ENCODE measurements around the gene YJEFN3.
A peak's percentile ranks its signal among the peaks of the same experiment; 100 is the strongest.

The YJEFN3 gene

DNA sequence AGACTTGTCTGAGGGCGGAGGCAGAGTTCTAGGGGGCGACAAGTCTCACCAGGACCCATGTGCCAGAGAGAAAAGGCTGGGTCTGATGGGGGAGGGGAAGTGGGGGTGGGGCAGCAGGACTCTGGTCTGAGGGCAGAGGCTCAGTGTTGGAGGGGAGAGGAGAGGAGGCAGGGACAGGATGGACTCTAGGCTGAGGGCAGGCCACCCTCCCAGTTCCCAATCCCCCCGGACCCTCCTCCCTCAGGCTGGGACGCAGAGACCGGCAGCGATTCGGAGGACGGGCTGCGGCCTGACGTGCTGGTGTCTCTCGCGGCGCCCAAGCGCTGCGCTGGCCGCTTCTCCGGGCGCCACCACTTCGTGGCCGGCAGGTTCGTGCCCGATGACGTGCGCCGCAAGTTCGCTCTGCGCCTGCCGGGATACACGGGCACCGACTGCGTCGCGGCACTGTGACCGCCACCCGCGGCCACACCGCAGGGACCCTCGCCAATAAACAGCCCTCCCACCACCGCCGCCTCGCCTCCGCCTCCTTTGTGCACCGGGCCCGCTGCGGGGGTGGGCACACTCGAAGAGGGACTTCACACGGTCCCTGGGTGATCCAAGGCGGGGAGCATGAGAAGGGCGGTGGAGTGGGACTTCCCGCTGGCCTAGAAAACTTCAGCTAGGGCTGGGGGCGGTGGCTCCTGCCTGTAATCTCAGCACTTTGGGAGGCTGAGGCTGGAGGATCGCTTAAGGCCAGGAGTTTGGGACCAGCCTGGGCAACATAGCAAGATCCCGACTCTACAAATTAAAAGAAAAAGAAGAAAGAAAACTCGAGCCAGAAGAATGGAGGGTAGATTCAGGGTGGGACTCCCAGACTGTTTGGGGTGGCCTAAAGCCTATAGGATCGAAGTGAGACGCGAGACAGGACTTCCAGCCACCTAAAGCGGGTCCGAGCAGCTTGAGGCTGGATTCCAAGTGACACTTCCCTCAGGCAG is 8.7 kb downstream of the YJEFN3 start:
- no peak overlapping the region for H3K9ac ChIP-seq (ENCODE audit: low read length)
- H3K4me3 ChIP-seq (ENCODE audit: low read length), result no peak overlapping the region
- H3K9me3 ChIP-seq (ENCODE audit: control insufficient read depth, low read length), result no peaks in the 10 kb centered on the region
- peaks cover 11% of the 10 kb centered on the region for H3K4me1 ChIP-seq (ENCODE audit: control insufficient read depth, insufficient read depth, low read length)
- peaks cover 26% of the 10 kb centered on the region for H3K27me3 ChIP-seq (replicated peaks; ENCODE audit: control insufficient read depth, insufficient read depth, low read length)
- H3K36me3 ChIP-seq (ENCODE audit: control insufficient read depth, insufficient read depth, low read length, severe bottlenecking), result no peaks in the 10 kb centered on the region
- DNase-seq (ENCODE audit: low read depth), result no peak

DNA sequence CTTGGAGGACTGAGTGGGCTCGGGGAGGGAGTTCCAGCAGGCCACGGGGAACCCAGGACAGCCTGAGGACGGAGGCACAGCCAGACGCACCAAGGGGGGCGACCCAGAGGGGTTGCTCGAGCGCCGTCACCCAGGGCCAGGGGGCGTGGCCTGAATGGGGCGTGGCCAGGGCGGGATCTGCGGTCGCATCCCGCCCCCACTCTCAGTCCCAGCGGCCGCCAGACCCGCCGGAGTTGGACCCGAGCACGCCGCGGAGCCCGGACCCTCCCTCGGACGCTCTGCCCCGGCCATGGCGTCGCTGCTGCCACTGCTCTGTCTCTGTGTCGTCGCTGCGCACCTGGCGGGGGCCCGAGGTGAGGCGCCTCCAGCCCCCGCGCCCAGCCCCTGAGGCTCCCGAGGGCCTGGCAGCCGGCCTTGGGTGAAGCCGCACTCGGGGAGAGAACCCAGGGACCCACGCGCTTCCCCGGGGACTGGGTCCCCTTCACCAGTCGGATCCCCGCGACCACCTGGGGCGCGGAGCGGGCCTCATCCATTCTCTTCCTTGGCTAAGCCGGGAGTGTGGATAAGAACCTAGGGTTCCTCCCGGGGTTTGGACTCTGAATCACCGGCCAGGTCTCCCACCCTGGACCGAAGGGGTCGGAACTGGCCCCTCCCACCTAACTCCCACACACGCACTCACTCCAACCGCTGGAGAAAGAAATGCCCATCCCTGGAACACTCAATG is 9.5 kb downstream of the YJEFN3 start, which contains the start of gene CILP2:
Gene CILP2, plus strand, starts transcription at position 205 of the 724 bp plus-strand sequence. Its CDS starts 85 bp downstream, at position 290.
- DNase-seq (ENCODE audit: low read depth), result peak; percentile 20
- no peak within 1 kb of the TSS for H3K9ac ChIP-seq (ENCODE audit: low read length)
- no peaks in the 10 kb centered on the region for H3K36me3 ChIP-seq (ENCODE audit: control insufficient read depth, insufficient read depth, low read length, severe bottlenecking)
- H3K4me1 ChIP-seq (ENCODE audit: control insufficient read depth, insufficient read depth, low read length), result peaks cover 11% of the 10 kb centered on the region
- H3K9me3 ChIP-seq (ENCODE audit: control insufficient read depth, low read length), result no peaks in the 10 kb centered on the region
- H3K4me3 ChIP-seq (ENCODE audit: low read length), result no peak within 1 kb of the TSS
- peaks cover 30% of the 10 kb centered on the region for H3K27me3 ChIP-seq (replicated peaks; ENCODE audit: control insufficient read depth, insufficient read depth, low read length)

DNA sequence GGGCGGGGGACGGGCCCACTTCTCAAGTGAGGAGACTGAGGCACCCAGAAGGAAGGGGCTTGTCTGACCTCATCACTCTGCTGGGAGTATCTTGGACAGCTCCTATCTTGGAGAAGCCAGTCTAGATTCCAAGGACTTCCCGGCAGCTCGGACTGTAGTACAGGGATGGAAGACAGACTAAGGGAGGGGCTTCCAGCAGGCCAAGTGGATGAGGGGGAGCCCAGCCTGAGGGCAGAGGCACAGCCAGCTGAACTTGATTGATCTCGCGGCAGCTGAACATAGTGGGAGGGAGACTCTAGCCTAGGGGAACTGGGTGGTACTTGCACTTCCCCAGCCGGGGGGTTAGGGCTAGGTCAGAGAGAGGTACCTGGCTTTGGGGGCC is 10.1 kb downstream of the YJEFN3 start:
- peaks cover 11% of the 10 kb centered on the region for H3K4me1 ChIP-seq (ENCODE audit: control insufficient read depth, insufficient read depth, low read length)
- no peak for DNase-seq (ENCODE audit: low read depth)
- no peak overlapping the region for H3K4me3 ChIP-seq (ENCODE audit: low read length)

DNA sequence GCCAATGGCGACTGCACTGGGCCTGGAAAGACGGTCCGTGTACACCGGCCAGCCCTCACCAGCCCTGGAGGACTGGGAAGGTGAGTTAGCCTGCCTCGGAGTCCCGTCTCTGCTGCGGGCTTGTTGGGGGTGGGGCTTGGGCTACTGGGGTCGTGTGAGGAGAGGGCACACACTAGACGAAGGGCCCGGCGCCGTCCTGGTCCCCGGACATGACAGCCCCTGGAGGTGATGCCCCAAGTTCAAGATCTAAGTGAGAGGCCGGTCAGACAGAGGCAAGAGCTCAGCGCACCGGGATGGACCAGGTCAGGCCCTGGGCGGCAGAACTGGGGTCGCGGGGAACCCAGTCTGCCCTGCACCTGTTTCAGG is 11.0 kb downstream of the YJEFN3 start:
- H3K4me3 ChIP-seq (ENCODE audit: low read length), result no peak overlapping the region
- DNase-seq (ENCODE audit: low read depth), result no peak

More for the DNA sequence above, 10.1 kb downstream of the YJEFN3 start:
- Histone ChIP-seq H3K27me3 (replicated peaks; ENCODE audit: control insufficient read depth, insufficient read depth, low read length) (peaks cover 30% of the 10 kb centered on the region), H3K36me3 (ENCODE audit: control insufficient read depth, insufficient read depth, low read length, severe bottlenecking) (no peaks in the 10 kb centered on the region), H3K9ac (ENCODE audit: low read length) (no peak overlapping the region), H3K9me3 (ENCODE audit: control insufficient read depth, low read length) (no peaks in the 10 kb centered on the region)

DNA sequence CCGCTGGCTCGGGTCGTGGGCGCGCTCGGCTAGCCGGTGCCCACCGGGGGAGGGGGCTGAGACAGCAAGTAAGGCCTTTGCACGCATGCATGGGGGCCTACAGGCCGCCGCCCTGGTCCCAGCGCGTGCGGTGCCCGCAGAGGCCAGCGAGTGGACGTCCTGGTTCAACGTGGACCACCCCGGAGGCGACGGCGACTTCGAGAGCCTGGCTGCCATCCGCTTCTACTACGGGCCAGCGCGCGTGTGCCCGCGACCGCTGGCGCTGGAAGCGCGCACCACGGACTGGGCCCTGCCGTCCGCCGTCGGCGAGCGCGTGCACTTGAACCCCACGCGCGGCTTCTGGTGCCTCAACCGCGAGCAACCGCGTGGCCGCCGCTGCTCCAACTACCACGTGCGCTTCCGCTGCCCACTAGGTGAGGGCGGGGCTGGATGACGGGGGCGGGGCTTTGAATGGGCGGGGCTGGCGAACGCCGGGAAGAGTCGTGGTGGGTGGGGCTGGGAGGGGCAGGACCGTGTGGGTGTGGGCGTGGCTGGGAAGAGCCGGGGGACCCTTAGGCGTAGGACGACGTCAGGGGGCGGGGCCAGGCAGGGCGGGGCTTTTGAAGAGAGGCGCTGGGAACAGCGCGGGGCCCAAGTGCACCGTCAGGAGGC is 11.5 kb downstream of the YJEFN3 start:
- peaks cover 30% of the 10 kb centered on the region for H3K27me3 ChIP-seq (replicated peaks; ENCODE audit: control insufficient read depth, insufficient read depth, low read length)
- no peak overlapping the region for H3K9ac ChIP-seq (ENCODE audit: low read length)
- H3K4me3 ChIP-seq (ENCODE audit: low read length), result no peak overlapping the region
- H3K36me3 ChIP-seq (ENCODE audit: control insufficient read depth, insufficient read depth, low read length, severe bottlenecking), result no peaks in the 10 kb centered on the region
- H3K4me1 ChIP-seq (ENCODE audit: control insufficient read depth, insufficient read depth, low read length), result peaks cover 11% of the 10 kb centered on the region
- peak; percentile 56 for DNase-seq (ENCODE audit: low read depth)
- H3K9me3 ChIP-seq (ENCODE audit: control insufficient read depth, low read length), result no peaks in the 10 kb centered on the region

More for the DNA sequence above, 11.0 kb downstream of the YJEFN3 start:
- Histone ChIP-seq H3K36me3 (ENCODE audit: control insufficient read depth, insufficient read depth, low read length, severe bottlenecking) (no peaks in the 10 kb centered on the region), H3K27me3 (replicated peaks; ENCODE audit: control insufficient read depth, insufficient read depth, low read length) (peaks cover 30% of the 10 kb centered on the region), H3K4me1 (ENCODE audit: control insufficient read depth, insufficient read depth, low read length) (peaks cover 11% of the 10 kb centered on the region), H3K9me3 (ENCODE audit: control insufficient read depth, low read length) (no peaks in the 10 kb centered on the region), H3K9ac (ENCODE audit: low read length) (no peak overlapping the region)

DNA sequence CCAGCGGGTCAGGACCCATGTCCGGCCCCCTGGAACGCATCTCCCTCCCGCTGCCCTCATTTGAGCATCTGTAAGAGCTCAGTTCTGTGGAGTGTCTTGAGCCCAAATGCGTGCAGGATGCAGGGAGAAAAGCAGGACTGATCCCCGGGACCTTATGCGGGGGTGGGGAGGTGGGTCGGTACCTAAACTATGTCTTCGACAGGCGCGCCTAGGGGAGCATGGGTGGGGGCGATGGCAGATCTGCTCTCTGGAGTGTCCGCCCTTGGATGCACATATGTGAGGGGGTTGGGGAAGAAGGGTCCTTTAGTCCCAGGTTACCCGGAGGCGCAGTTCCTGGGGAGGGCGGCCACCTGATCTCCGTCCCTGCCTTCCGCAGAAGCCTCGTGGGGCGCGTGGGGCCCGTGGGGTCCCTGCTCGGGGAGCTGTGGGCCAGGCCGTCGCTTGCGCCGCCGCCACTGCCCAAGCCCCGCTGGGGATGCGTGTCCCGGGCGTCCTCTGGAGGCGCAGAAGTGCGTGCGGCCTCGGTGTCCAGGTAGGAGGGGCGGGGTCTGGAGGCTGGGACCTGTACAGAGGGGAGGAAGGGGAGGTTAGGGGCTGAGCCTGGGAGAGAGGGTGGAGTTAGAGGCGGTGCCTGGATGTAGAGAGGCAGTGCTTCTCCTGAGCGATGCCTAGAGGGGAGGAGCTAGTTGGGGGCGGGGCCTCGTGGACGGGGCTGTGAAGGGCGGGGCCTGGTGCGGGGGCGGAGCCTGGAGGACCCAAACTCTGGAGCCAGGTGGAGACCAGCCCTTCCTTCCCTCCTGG is 12.2 kb downstream of the YJEFN3 start:
- Histone ChIP-seq H3K4me1 (ENCODE audit: control insufficient read depth, insufficient read depth, low read length) (peaks cover 11% of the 10 kb centered on the region), H3K9ac (ENCODE audit: low read length) (no peak overlapping the region), H3K4me3 (ENCODE audit: low read length) (no peak overlapping the region), H3K36me3 (ENCODE audit: control insufficient read depth, insufficient read depth, low read length, severe bottlenecking) (no peaks in the 10 kb centered on the region), H3K9me3 (ENCODE audit: control insufficient read depth, low read length) (no peaks in the 10 kb centered on the region), H3K27me3 (replicated peaks; ENCODE audit: control insufficient read depth, insufficient read depth, low read length) (peaks cover 30% of the 10 kb centered on the region)
- DNase-seq (ENCODE audit: low read depth), result peak; percentile 58

DNA sequence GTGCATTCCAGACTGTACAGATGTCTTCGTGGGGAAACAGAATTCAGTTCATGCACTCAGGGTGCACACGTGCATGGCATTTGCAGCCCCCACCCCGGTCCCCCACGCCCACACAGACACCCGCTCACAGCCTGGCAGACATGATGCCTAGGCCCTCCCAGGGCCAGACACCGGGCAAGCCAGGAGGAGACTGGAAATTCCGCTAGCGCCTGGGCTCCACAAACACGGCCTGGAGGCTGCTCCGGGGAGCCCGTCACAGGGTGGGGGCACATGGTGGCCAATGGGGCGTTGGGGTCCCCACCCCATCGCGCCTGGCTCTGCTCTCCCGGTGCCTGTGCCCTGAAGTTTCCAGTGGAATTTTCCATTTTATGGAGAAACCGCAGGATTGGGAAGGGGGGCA is 12.9 kb downstream of the YJEFN3 start:
- no peak overlapping the region for H3K9ac ChIP-seq (ENCODE audit: low read length)
- H3K4me3 ChIP-seq (ENCODE audit: low read length), result no peak overlapping the region

DNA sequence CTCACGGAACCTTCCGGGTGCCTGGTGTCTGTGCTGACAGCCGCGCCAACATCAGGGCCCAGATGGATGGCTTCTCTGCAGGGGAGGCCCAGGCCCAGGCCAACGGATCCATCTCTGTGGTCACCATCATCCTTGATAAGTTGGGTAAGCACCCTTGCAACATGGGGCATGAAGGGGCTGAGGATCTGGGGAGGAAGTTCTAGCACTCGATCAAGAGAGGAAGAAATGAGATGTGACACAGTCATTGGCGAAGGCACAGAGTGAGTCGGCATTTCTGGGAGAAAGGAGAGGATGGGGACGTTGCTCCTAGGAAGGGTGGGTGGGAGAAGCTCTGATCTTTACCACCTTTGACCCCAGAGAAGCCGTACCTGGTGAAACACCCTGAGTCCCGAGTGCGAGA is 13.8 kb downstream of the YJEFN3 start:
- Histone ChIP-seq H3K9ac (ENCODE audit: low read length) (no peak overlapping the region), H3K9me3 (ENCODE audit: control insufficient read depth, low read length) (no peaks in the 10 kb centered on the region), H3K27me3 (replicated peaks; ENCODE audit: control insufficient read depth, insufficient read depth, low read length) (peaks cover 36% of the 10 kb centered on the region), H3K4me1 (ENCODE audit: control insufficient read depth, insufficient read depth, low read length) (peaks cover 14% of the 10 kb centered on the region), H3K36me3 (ENCODE audit: control insufficient read depth, insufficient read depth, low read length, severe bottlenecking) (no peaks in the 10 kb centered on the region), H3K4me3 (ENCODE audit: low read length) (no peak overlapping the region)
- DNase-seq (ENCODE audit: low read depth), result no peak

More for the DNA sequence above, 12.9 kb downstream of the YJEFN3 start:
- Histone ChIP-seq H3K27me3 (replicated peaks; ENCODE audit: control insufficient read depth, insufficient read depth, low read length) (peaks cover 30% of the 10 kb centered on the region), H3K36me3 (ENCODE audit: control insufficient read depth, insufficient read depth, low read length, severe bottlenecking) (no peaks in the 10 kb centered on the region), H3K9me3 (ENCODE audit: control insufficient read depth, low read length) (no peaks in the 10 kb centered on the region), H3K4me1 (ENCODE audit: control insufficient read depth, insufficient read depth, low read length) (peaks cover 14% of the 10 kb centered on the region)
- DNase-seq (ENCODE audit: low read depth), result no peak

DNA sequence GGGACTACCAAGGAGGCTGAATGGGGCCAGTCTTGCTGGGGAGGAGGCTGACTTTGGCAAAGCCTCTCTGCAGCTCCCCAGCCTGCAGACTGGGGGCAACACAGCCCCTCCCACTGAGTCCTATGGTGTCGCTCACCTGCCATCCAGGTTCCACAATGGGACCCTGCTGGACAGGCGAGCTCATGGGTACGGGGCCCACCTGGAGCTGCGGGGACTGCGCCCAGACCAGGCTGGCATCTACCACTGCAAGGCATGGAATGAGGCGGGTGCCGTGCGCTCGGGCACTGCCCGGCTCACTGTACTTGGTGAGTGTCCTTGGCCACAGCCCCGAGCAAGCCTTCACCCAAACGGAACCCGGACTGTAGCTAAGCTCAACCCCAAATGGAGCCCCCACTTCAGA is 14.4 kb downstream of the YJEFN3 start:
- no peaks in the 10 kb centered on the region for H3K36me3 ChIP-seq (ENCODE audit: control insufficient read depth, insufficient read depth, low read length, severe bottlenecking)
- H3K4me1 ChIP-seq (ENCODE audit: control insufficient read depth, insufficient read depth, low read length), result peaks cover 12% of the 10 kb centered on the region
- H3K27me3 ChIP-seq (replicated peaks; ENCODE audit: control insufficient read depth, insufficient read depth, low read length), result peaks cover 34% of the 10 kb centered on the region
- no peak overlapping the region for H3K9ac ChIP-seq (ENCODE audit: low read length)
- no peak overlapping the region for H3K4me3 ChIP-seq (ENCODE audit: low read length)
- H3K9me3 ChIP-seq (ENCODE audit: control insufficient read depth, low read length), result no peaks in the 10 kb centered on the region
- no peak for DNase-seq (ENCODE audit: low read depth)

DNA sequence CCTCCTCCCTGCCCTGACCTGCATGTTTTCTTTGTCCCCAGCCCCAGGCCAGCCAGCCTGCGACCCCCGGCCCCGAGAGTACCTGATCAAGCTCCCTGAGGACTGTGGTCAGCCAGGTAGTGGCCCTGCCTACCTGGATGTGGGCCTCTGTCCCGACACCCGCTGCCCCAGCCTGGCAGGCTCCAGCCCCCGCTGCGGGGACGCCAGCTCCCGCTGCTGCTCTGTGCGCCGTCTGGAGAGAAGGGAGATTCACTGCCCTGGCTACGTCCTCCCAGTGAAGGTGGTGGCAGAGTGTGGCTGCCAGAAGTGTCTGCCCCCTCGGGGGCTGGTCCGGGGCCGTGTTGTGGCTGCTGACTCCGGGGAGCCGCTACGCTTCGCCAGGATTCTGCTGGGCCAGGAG is 14.9 kb downstream of the YJEFN3 start:
- H3K9ac ChIP-seq (ENCODE audit: low read length), result no peak overlapping the region
- no peak for DNase-seq (ENCODE audit: low read depth)
- H3K36me3 ChIP-seq (ENCODE audit: control insufficient read depth, insufficient read depth, low read length, severe bottlenecking), result no peaks in the 10 kb centered on the region
- H3K4me1 ChIP-seq (ENCODE audit: control insufficient read depth, insufficient read depth, low read length), result peaks cover 6% of the 10 kb centered on the region
- H3K27me3 ChIP-seq (replicated peaks; ENCODE audit: control insufficient read depth, insufficient read depth, low read length), result peaks cover 34% of the 10 kb centered on the region
- no peak overlapping the region for H3K4me3 ChIP-seq (ENCODE audit: low read length)
- H3K9me3 ChIP-seq (ENCODE audit: control insufficient read depth, low read length), result no peaks in the 10 kb centered on the region
